HG03108 (cell line): ENCODE measurements around the gene SELENOM.

Experiments used
- ATAC-seq: cut with Tn5 transposase; IDR thresholded peaks from one replicate; pipeline ENCODE4 v1.9.1; 2021; ENCODE audit warnings: moderate library complexity; ENCODE audit not compliant: unreplicated experiment

The SELENOM gene

DNA sequence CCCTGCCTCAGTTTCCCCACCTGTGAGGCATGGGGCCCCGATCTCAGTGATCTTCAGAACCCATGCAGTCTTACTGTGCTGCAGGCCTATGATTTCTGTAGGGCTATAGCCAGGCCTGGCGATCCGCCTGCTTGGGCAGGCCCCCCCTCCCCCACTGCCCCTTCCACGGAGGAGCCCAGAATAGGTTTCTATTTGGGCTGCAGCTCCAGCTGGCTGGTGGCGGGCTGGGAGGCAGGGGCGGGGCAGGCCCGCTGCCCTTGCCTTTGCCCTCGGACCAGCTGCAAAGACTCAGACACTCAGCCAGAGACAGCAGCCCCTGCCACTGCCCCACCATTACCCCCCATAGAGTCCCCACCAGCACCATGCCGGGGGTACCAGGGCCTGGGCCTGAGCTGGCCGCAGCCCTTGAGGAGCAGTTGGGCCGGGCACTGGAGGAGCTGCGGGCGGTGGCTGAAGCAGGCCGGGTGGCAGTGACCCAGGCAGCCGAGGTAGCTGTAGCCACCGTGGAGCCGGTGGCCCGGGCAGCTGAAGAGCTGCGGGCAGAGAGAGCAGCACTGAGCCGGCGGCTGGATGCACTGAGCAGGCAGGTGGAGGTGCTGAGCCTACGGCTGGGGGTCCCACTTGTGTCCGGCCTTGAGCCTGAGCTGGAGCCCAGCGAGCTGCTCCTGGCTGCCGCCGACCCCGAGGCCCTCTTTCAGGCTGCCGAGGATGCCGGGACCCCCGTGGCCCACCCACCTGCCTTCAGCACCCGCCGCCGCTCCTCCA lies 14.1 kb downstream of the SELENOM start:
- ATAC-seq: no peak

DNA sequence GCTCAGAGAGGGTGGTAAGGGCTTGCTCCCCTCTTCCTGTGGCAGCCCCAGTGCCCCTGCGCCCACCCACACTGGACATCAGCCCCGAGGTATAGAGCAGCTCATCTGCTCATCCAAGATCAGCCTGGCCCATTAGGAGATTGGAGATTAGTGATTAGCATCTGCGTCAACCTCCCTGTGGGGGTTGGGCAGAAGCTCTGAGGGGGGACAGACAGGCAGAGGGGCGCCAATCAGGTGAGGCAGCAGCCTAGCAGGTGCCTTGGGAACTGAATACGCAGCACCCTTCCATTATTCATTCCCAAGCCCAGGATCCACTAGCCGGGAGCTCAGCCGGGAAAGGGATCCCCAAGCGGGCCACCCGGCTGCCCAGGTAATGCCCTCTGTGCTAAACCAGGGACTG lies 15.2 kb downstream of the SELENOM start:
- no peak for ATAC-seq

DNA sequence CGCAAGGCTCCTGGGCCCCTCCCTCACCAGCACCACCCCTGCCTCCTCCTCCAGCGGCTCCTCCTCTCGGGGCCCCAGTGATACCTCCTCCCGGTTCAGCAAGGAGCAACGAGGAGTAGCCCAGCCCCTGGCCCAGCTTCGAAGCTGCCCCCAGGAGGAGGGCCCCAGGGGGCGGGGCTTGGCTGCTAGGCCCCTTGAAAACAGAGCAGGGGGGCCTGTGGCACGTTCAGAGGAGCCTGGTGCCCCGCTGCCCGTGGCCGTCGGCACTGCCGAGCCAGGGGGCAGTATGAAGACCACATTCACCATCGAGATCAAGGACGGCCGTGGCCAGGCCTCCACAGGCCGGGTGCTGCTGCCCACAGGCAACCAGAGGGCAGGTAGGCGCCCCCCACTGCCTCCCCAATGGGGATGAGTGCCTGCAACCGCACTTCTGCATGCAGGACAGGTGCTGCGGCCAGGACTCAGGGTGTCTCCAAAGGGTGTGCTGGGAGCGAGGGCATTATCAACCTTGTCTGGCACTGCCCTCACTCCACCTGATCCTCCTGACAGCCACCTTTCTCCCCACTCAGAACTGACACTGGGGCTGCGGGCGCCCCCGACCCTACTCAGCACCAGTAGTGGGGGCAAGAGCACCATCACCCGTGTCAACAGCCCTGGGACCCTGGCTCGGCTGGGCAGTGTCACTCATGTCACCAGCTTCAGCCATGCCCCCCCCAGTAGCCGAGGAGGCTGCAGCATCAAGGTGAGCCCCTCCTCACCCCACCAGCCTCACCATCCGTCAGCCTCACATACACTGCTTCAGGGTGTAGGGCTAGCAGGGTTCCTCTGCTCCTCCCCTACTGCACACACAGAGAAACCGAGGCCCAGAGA lies 16.0 kb downstream of the SELENOM start:
- ATAC-seq: no peak

DNA sequence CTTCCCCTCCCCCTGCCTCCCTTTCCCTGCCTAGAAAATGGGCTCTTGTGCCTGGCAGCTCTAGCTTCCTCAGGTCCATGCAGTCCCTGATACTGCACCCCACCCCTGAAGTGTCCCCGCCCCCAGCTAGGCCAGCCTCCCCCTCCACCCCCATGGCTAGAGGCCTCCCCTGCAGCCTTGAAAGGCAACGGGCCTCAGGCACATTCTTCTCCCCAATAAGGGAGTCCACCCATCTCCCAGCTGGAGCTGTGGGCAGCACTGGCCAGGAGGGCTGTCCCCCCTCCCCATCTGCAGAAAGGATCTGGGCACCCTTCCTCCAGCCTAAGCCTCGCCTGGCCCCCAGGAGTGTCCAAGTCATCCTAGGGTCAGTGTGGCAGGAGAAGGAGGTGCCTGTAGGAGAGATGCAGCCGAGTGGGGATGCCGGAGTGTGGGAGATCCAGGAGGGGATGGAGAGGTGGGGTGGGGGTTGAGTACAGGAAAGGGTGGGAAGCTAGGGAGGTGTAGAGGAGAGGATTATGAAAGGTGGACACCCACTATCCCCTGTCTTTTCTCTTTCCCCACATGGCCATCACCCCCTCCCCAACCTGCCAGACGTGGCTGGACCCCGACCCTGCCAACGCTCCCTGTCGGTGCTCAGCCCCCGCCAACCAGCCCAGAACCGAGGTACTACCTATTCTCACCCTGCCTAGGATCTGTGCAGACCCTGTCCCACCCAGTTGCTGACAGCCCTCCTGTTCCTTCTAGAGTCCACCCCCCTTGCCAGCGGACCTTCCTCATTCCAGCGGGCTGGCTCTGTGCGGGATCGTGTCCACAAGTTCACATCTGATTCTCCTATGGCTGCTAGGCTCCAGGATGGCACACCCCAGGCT lies 16.9 kb downstream of the SELENOM start:
- no peak for ATAC-seq

DNA sequence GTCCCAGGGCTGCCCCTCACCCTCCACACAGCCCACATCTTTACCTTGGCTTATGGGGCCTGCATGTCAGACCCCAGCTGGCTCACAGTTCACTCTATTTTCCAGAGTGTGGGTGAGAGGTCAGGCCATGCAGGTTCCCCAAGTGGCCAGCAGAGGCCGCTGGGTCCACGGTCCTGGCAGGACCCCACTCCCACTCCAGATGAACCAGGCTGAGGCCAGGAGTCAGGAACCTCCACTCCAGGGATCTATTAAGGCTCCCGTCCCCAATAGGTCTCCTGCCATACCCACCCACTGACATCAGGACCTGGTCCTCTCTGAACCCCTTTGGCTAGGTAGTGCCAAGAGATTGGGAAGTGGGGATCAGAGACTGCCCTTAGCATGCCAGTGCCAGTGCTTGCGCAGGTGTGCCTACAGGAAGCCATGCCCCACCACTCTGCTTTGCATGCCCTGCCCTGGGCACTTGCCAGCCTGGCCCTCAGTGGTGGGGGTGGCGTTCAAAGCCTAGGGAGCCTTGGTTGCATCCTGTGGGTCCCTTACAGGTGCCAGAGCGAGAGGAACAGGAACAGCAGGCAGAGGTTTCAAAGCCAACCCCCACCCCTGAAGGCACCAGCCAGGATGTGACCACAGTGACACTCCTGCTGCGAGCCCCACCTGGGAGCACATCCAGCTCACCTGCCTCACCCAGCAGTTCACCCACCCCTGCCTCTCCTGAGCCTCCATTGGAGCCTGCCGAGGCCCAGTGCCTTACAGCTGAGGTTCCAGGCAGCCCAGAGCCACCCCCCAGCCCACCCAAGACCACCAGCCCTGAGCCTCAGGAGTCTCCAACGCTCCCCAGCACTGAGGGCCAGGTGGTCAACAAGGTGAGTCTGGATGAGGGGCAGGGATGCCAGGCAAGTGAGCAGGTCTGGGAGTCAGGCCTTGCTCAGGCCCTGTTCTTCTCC lies 17.9 kb downstream of the SELENOM start:
- ATAC-seq: no peak

- no peak for ATAC-seq
Measured at GRCh38 chr22:31088233-31088986, 19.0 kb downstream of the SELENOM start.

DNA sequence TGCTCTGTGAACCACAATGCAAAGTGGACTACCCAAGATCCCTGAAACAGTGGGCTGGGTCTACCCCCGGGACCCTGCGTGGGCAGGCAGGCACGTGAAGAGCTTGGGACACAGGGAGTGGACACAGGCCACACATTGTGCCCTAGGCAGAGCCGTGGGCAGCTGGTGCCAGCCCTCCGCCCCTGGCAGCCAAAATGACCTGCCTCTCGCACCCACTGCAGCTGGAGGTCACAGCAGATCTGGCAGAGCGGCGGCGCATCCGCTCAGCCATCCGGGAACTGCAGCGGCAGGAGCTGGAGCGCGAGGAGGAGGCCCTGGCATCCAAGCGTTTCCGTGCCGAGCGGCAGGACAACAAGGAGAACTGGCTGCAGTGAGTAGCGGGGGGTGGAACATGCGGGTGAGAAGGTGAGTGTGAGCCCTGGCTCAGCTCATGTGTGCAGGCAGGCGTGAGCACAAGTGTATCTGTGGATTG lies 19.6 kb downstream of the SELENOM start:
- ATAC-seq: no peak

GRCh38 chr22:31086703-31087330 lies 20.6 kb downstream of the SELENOM start:
- no peak for ATAC-seq

GRCh38 chr22:31085928-31086327 lies 21.4 kb downstream of the SELENOM start:
- no peak for ATAC-seq

DNA sequence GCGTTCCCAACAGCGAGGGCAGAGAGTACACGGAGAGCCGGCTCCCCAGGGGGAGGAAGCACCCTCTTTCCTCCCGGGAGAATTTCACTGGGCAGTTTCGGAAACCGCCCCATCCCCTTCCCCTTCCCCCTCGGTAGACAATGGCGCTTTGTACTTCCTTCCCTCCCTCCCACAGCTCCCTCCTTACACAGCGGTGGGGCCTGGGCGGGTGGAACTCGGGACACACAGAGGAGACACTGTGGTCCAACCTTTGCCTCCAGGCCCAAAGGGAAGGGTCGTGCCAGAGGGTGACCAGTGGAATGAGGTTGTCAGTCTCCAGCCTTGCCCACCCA lies 21.9 kb downstream of the SELENOM start:
- ATAC-seq: no peak

DNA sequence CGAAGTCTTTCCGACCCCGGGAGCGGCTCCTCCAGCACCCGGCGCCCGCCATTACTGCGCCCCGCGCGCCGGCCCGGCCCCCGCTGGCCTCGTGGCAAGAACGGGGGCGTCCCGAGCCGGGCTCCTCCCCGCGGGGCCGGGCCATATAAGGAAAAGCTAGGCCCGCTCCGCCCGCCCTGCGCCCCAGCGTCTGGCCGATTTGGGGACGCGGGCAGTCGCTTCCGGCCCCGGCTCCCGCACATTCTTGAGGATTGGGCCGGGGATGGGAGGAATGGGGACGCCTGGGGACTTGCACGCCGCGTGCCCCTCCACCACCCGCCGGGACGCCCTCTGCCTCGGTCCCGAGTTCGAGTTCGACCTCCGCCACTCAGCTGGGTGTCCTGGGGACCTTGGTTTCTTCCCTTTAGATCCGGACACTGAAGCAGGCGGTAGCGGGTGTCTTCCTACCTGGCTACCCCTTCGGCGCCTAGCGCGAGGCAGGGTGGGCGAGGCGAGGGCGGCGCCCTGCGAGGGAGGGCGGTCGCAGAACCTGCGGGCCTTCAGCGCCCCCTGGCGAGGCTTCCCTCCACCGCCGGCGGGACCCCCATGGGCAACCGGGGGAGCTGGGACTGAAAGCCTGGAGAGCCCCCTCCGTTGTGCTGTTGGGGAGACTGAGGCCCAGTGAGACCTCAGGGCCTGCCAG lies 22.4 kb downstream of the SELENOM start:
- ATAC-seq: peak; percentile 54

DNA sequence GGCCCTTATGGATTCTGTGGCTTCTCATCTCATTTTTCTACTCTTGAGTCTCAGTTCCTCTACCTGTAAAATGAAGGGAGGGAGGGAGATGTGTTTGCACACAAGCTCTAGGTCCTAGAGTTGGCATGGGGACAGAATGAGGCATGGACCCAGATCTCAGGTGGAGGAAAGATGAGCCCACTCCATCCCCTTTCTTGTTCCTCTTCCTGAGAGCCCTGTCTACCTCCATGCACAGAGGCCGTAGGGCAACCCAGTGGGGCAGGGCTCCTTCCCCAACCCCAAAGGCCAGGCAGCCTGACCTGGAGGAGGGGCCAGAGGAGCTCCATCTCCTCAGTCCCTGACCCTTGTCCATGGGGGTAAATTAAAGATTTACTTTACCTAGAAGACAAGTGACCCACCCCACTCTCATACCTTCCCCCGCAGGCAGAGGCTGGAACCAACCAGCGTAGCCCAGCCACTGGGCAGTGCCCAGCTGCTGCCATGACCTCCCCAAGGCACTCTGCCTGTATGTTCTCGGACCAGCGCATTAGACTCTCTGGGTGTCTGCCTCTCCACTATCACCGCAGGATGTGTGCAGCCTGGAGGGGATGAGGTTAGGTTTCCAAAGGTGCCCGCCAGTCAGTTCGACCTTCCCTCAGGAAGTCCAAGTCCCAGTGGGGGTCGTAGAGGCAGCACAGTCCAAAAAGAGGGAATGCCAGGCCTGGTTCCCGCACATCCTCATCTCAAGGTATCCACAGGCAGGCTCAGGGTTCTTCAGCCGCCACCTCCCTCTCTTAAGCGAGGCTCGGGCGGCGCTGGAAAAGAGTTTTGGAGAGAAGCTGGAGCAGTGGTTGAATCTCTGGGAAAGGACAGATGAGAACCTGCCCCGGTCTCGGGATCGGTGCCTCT lies 23.2 kb downstream of the SELENOM start:
- ATAC-seq: no peak

GRCh38 chr22:31083377-31083768 lies 24.0 kb downstream of the SELENOM start:
- no peak for ATAC-seq

GRCh38 chr22:31082606-31083376 lies 24.6 kb downstream of the SELENOM start:
- no peak for ATAC-seq

- ATAC-seq: no peak
Measured at GRCh38 chr22:31081963-31082605, 25.3 kb downstream of the SELENOM start.
